PFSK-1 (cell line): Measurements from ENCODE around the gene AGRN.

Experiments used
- FOXP2 ChIP-seq: optimal IDR thresholded peaks from 2 replicates; pipeline ENCODE3; 2011; ENCODE audit warnings: borderline replicate concordance, control low read depth, inconsistent platforms; ENCODE audit not compliant: insufficient read depth; ENCODE audit errors: extremely low read length, extremely low read depth
- POLR2AphosphoS5 ChIP-seq: IDR thresholded peaks from 2 replicates; pipeline ENCODE4 v1.6.1; 2012; ENCODE audit warnings: low read depth, mild to moderate bottlenecking, control low read depth, low read length, moderate library complexity
- REST ChIP-seq, 2 experiments: IDR thresholded peaks; 2 replicates each; pipeline versions ENCODE4 v1.6.1 to v1.8.0; 2011 to 2012; ENCODE audit warnings: low read depth in 2 of 2, low read length in 2 of 2, control low read depth in 1 of 2, inconsistent platforms in 1 of 2, mild to moderate bottlenecking in 1 of 2, moderate library complexity in 1 of 2; ENCODE audit not compliant: insufficient read depth in 1 of 2
- SIN3A ChIP-seq: IDR thresholded peaks from 2 replicates; pipeline ENCODE4 v1.6.1; 2012; ENCODE audit warnings: mild to moderate bottlenecking, low read length, moderate library complexity, borderline replicate concordance; ENCODE audit not compliant: insufficient read depth
- TAF1 ChIP-seq: IDR thresholded peaks from 2 replicates; pipeline ENCODE4 v1.6.1; 2012; ENCODE audit warnings: low read length, control low read depth, borderline replicate concordance; ENCODE audit not compliant: insufficient read depth

AGRN gene

GRCh38 chr1:1000357-1001056, 19.4 kb upstream of the AGRN start:
- TF ChIP-seq FOXP2 = no peak
- TF ChIP-seq POLR2AphosphoS5 = no peak
- TF ChIP-seq TAF1 = no peak
- no peak for TF ChIP-seq REST (IDR thresholded peaks at IDR 0.05; ENCODE audit: insufficient read depth in 1 of 2, low read depth in 2 of 2, low read length in 2 of 2)
- TF ChIP-seq SIN3A = no peak

- no peak for TF ChIP-seq TAF1
- no peak for TF ChIP-seq SIN3A
- TF ChIP-seq FOXP2 = no peak
- TF ChIP-seq REST (IDR thresholded peaks at IDR 0.05; ENCODE audit: insufficient read depth in 1 of 2, low read depth in 2 of 2, low read length in 2 of 2) = no peak
- no peak for TF ChIP-seq POLR2AphosphoS5
These were observed 18.7 kb upstream of the AGRN start for GRCh38 chr1:1001057-1001783.

GRCh38 chr1:1003618-1004419, 16.1 kb upstream of the AGRN start:
- TF ChIP-seq SIN3A = no peak
- TF ChIP-seq REST (IDR thresholded peaks at IDR 0.05; ENCODE audit: insufficient read depth in 1 of 2, low read depth in 2 of 2, low read length in 2 of 2) = no peak
- no peak for TF ChIP-seq FOXP2
- TF ChIP-seq POLR2AphosphoS5 = no peak
- no peak for TF ChIP-seq TAF1

GRCh38 chr1:1004420-1004779, 15.5 kb upstream of the AGRN start:
- no peak for TF ChIP-seq SIN3A

GRCh38 chr1:1004780-1005697, 14.9 kb upstream of the AGRN start:
- no peak for TF ChIP-seq REST (IDR thresholded peaks at IDR 0.05; ENCODE audit: insufficient read depth in 1 of 2, low read depth in 2 of 2, low read length in 2 of 2)
